A673 (cell line): ENCODE measurements around the gene THSD4.

ENCODE experiments used
- CTCF ChIP-seq: fragments of 300-800, 200-600 bp; sonication (generic); conservative IDR thresholded peaks from 2 replicates; pipeline ENCODE4 v1.5.1; 2017; ENCODE audit warnings: low read depth, mild to moderate bottlenecking, antibody characterized with exemption, low read length, moderate library complexity, mixed read lengths
- EZH2 ChIP-seq: fragments of 200-600 bp; sonication (generic); IDR thresholded peaks from 2 replicates; pipeline ENCODE4 v1.6.1; 2017; ENCODE audit warnings: borderline replicate concordance, low read depth, mild to moderate bottlenecking, mixed read lengths, antibody characterized with exemption, low read length; ENCODE audit not compliant: poor library complexity, severe bottlenecking

GRCh38 chr15:71136159-71136783 is 21.0 kb downstream of the THSD4 start:
- TF ChIP-seq CTCF (no peak), EZH2 (no peak)
